ENCODE data around the gene LAMTOR2.
"Not testable (repeated sequence)": the region's sequence is repeated elsewhere in the genome, so short reads cannot be mapped to it uniquely, and the experiment has no call there.

LAMTOR2 gene

DNA sequence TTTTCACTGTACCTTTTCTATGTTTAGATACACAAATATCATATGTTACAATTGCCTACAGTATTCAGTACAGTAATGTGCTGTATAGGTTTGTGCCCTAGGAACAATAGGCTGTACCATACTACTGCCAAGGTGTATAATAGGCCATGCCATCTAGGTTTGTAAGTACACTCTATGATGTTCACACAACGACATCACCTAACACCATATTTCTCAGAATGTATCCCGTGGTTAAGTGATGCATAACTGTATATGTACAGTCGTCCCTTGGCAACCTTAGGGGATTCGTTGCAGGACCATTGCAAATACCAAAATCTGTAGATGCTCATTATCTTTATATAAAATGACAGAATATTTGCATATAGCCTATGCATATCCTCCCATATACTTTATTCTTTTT lies 28.0 kb upstream of the LAMTOR2 start:
- Histone ChIP-seq H3K9me2 (replicated peaks; ENCODE audit: low read depth, low read length) (no peaks in the 10 kb centered on the region), H3K4me3 (ENCODE audit: low read length, poor library complexity, severe bottlenecking) (no peak overlapping the region), H3K9me3 (ENCODE audit: insufficient read depth, low read depth, low read length) (no peaks in the 10 kb centered on the region), H3K4me2 (ENCODE audit: low read depth, low read length, poor library complexity, severe bottlenecking) (no peak overlapping the region), H4K20me1 (ENCODE audit: insufficient read depth, low read length, poor library complexity, severe bottlenecking) (no peaks in the 10 kb centered on the region), H3K4me1 (ENCODE audit: insufficient read depth, low read length, poor library complexity, severe bottlenecking) (no peaks in the 10 kb centered on the region), H3K27me3 (ENCODE audit: insufficient read depth, low read length, poor library complexity, severe bottlenecking) (no peaks in the 10 kb centered on the region), H3K9ac (ENCODE audit: low read depth, low read length, poor library complexity, severe bottlenecking) (no peak overlapping the region), H3F3A (ENCODE audit: low read depth) (no peaks in the 10 kb centered on the region), H2AFZ (ENCODE audit: low read length) (no peak overlapping the region), H3K36me3 (ENCODE audit: insufficient read depth, low read length) (no peaks in the 10 kb centered on the region), H3K79me2 (ENCODE audit: insufficient read depth, low read length) (no peaks in the 10 kb centered on the region)
- TF ChIP-seq EZH2phosphoT487 (IDR thresholded peaks at IDR 0.05; ENCODE audit: borderline replicate concordance) (no peak), CTCF (conservative IDR thresholded peaks at IDR 0.05; ENCODE audit: low read length) (no peak)

- Histone ChIP-seq H3K4me1 (ENCODE audit: insufficient read depth, low read length, poor library complexity, severe bottlenecking) (no peaks in the 10 kb centered on the region), H3K79me2 (ENCODE audit: insufficient read depth, low read length) (no peaks in the 10 kb centered on the region), H3K9me3 (ENCODE audit: insufficient read depth, low read depth, low read length) (no peaks in the 10 kb centered on the region), H3F3A (ENCODE audit: low read depth) (no peaks in the 10 kb centered on the region), H3K36me3 (ENCODE audit: insufficient read depth, low read length) (peaks cover 7% of the 10 kb centered on the region; the same call in 1 of the 2 replicates), H3K9ac (ENCODE audit: low read depth, low read length, poor library complexity, severe bottlenecking) (no peak overlapping the region), H3K4me2 (ENCODE audit: low read depth, low read length, poor library complexity, severe bottlenecking) (no peak overlapping the region), H3K27me3 (ENCODE audit: insufficient read depth, low read length, poor library complexity, severe bottlenecking) (no peaks in the 10 kb centered on the region), H2AFZ (ENCODE audit: low read length) (no peak overlapping the region), H3K4me3 (ENCODE audit: low read length, poor library complexity, severe bottlenecking) (no peak overlapping the region), H3K9me2 (replicated peaks; ENCODE audit: low read depth, low read length) (no peaks in the 10 kb centered on the region), H4K20me1 (ENCODE audit: insufficient read depth, low read length, poor library complexity, severe bottlenecking) (no peaks in the 10 kb centered on the region)
- no peak for TF ChIP-seq CTCF (conservative IDR thresholded peaks at IDR 0.05; ENCODE audit: low read length)
- TF ChIP-seq EZH2phosphoT487 (IDR thresholded peaks at IDR 0.05; ENCODE audit: borderline replicate concordance) = no peak
Measured at GRCh38 chr1:156033011-156033410, 21.6 kb upstream of the LAMTOR2 start.

- not testable (repeated sequence) for H3K9me2 ChIP-seq (replicated peaks; ENCODE audit: low read depth, low read length); H3K9me3 ChIP-seq (ENCODE audit: insufficient read depth, low read depth, low read length); H3K4me2 ChIP-seq (ENCODE audit: low read depth, low read length, poor library complexity, severe bottlenecking); H3K27me3 ChIP-seq (ENCODE audit: insufficient read depth, low read length, poor library complexity, severe bottlenecking); H3K4me1 ChIP-seq (ENCODE audit: insufficient read depth, low read length, poor library complexity, severe bottlenecking); H4K20me1 ChIP-seq (ENCODE audit: insufficient read depth, low read length, poor library complexity, severe bottlenecking); H3K79me2 ChIP-seq (ENCODE audit: insufficient read depth, low read length); H2AFZ ChIP-seq (ENCODE audit: low read length); H3K4me3 ChIP-seq (ENCODE audit: low read length, poor library complexity, severe bottlenecking); H3K9ac ChIP-seq (ENCODE audit: low read depth, low read length, poor library complexity, severe bottlenecking); H3K36me3 ChIP-seq (ENCODE audit: insufficient read depth, low read length); H3F3A ChIP-seq (ENCODE audit: low read depth)
Measured at GRCh38 chr1:156034991-156035390, 19.6 kb upstream of the LAMTOR2 start.

DNA sequence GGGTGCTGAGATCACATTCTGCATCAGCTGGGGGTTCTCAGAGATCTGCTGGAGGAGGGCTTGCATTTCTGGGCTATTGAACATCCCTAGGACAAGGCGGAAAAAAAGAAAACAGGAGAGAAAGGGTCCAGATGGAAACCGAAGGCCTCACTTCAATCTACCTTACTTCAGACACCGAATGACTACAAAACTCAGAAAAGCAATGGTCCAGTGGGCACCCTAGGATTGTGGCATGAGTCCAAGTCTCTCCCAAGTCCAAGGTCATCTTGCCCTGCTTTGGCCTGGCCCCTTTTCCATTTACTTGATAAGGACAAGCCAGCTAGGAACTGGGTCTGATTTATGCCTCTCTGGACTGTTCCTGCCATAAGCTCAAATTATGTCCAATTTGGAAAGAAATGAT lies 11.8 kb upstream of the LAMTOR2 start:
- Histone ChIP-seq H3K9me2 (replicated peaks; ENCODE audit: low read depth, low read length) (no peaks in the 10 kb centered on the region), H3F3A (ENCODE audit: low read depth) (no peaks in the 10 kb centered on the region), H3K4me2 (ENCODE audit: low read depth, low read length, poor library complexity, severe bottlenecking) (no peak overlapping the region), H3K36me3 (ENCODE audit: insufficient read depth, low read length) (peaks cover 30% of the 10 kb centered on the region; the same call in 1 of the 2 replicates), H3K4me3 (ENCODE audit: low read length, poor library complexity, severe bottlenecking) (no peak overlapping the region), H3K9me3 (ENCODE audit: insufficient read depth, low read depth, low read length) (no peaks in the 10 kb centered on the region), H3K9ac (ENCODE audit: low read depth, low read length, poor library complexity, severe bottlenecking) (no peak overlapping the region), H3K4me1 (ENCODE audit: insufficient read depth, low read length, poor library complexity, severe bottlenecking) (no peaks in the 10 kb centered on the region), H2AFZ (ENCODE audit: low read length) (no peak overlapping the region), H3K27me3 (ENCODE audit: insufficient read depth, low read length, poor library complexity, severe bottlenecking) (no peaks in the 10 kb centered on the region), H3K79me2 (ENCODE audit: insufficient read depth, low read length) (no peaks in the 10 kb centered on the region), H4K20me1 (ENCODE audit: insufficient read depth, low read length, poor library complexity, severe bottlenecking) (no peaks in the 10 kb centered on the region)
- TF ChIP-seq EZH2phosphoT487 (IDR thresholded peaks at IDR 0.05; ENCODE audit: borderline replicate concordance) (no peak), CTCF (conservative IDR thresholded peaks at IDR 0.05; ENCODE audit: low read length) (no peak)

Data from Loucy (cell line).